Measurements from ENCODE around the gene ATP1A1. TPM values are rescaled to one million over a fixed set of nuclear protein-coding genes. Genes with fewer than 3 reads are reported as not detected.

ATP1A1 gene
- total RNA-seq, 1 experiment from 2014 or later, result 239 TPM

DNA sequence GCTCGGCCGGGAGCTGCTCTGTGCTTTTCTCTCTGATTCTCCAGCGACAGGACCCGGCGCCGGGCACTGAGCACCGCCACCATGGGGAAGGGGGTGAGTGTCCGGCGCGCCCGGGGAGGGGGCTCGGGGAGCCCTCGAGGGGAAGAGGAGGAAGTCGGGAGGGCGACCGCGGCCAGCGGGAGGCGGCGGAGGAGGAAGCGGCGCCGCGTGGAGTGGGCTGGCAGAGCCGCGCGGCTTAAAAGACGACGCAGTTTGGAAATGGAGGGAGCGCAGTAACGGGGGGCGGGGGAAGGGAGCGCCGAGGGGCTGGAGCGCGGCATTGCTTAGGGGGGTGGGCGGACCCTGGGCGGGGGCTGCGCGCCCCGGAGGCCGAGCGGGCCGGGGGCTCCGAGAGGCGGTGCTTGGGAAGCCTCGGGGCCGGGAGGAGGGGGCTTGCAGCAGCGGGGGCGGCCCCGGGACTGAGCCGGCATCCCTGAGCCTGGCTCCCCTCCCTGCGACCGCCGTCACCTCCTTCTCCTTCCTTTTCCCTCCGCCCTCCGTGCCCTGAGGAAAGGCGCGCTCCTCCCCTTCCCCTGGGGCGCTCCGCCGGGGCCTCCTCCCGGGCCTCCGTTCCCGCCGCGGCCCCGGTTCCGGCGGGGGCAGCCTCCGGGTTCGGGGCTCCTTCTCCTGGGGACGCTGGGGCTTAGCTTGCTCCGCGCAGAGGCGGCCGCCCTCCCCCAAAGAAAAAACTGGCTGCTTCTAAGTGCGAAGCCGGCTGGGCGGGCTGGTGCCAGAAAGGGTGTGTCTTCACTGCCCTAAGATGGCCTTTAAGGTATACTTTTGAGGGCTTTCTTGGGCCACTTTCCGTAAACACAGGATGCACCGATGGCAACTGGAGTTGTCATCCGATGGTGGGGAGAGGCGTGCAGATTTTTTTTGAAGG is 648 bp downstream of the ATP1A1 start:
- Histone ChIP-seq H3K56ac (ENCODE audit: insufficient read length, low read depth, low read length) (no peak overlapping the region), H3K79me2 (ENCODE audit: insufficient read depth, low read length) (peaks cover 36% of the 10 kb centered on the region; the same call in 1 of the 2 replicates), H4K8ac (replicated peaks; ENCODE audit: insufficient read length, low read depth, low read length) (no peak overlapping the region), H2BK120ac (ENCODE audit: low read depth, low read length, poor library complexity, severe bottlenecking) (peak overlapping the region; percentile 39), H2AK5ac (ENCODE audit: insufficient read length, low read length) (no peak overlapping the region), H3K23me2 (ENCODE audit: insufficient read length, low read depth, low read length, poor library complexity, severe bottlenecking) (peaks cover 17% of the 10 kb centered on the region), H3K27ac (ENCODE audit: insufficient read length, low read depth, low read length) (no peak overlapping the region), H2BK15ac (ENCODE audit: low read depth, low read length) (no peak overlapping the region), H3K27me3 (ENCODE audit: insufficient read depth, low read length) (no peaks in the 10 kb centered on the region), H3K79me1 (ENCODE audit: insufficient read depth, low read depth, low read length, poor library complexity, severe bottlenecking) (no peaks in the 10 kb centered on the region), H3K9me3 (ENCODE audit: control insufficient read depth, low read depth, low read length) (no peaks in the 10 kb centered on the region), H3T11ph (ENCODE audit: low read length) (no peak overlapping the region), H4K20me1 (ENCODE audit: control insufficient read depth, insufficient read depth, insufficient read length) (no peaks in the 10 kb centered on the region), H2BK5ac (ENCODE audit: insufficient read length, low read length) (no peak overlapping the region), H3K23ac (ENCODE audit: insufficient read length, low read depth, low read length) (no peak overlapping the region), H3K18ac (ENCODE audit: insufficient read length, low read depth, low read length) (peak overlapping the region; percentile 93), H3K9ac (ENCODE audit: extremely low read depth, insufficient read length, low read length) (peak overlapping the region; percentile 63), H3K14ac (ENCODE audit: insufficient read depth, low read length) (peak overlapping the region; percentile 93), H3K4me1 (ENCODE audit: insufficient read depth, low read length) (peaks cover 5% of the 10 kb centered on the region; the same call in 1 of the 2 replicates), H3K4ac (ENCODE audit: low read depth, low read length) (no peak overlapping the region), H2BK20ac (ENCODE audit: low read depth, low read length, poor library complexity, severe bottlenecking) (no peak overlapping the region), H4K5ac (ENCODE audit: insufficient read length, low read depth, low read length) (no peak overlapping the region), H4K91ac (ENCODE audit: insufficient read length, low read depth, low read length) (no peak overlapping the region), H2AFZ (ENCODE audit: low read length) (no peak overlapping the region), H2BK12ac (ENCODE audit: insufficient read length, low read depth, low read length) (no peak overlapping the region), H3K4me2 (ENCODE audit: insufficient read depth, insufficient read length, low read length) (peak overlapping the region; percentile 86)
- Mint-ChIP-seq H3K9me3 (no peaks in the 10 kb centered on the region), H3K27ac (peak overlapping the region; percentile 87 to 93 (median 90); a peak in 5 of 7 replicates), H3K4me3 (peak overlapping the region; percentile 88 to 95), H3K36me3 (ENCODE audit: insufficient read depth in 1 of 3, low read depth in 3 of 3) (peaks cover 0 to 4% (median 0%) of the 10 kb centered on the region in 3 experiments; a peak in 1 of 7 replicates), H3K27me3 (ENCODE audit: low read depth) (peaks cover 18% of the 10 kb centered on the region), H3K4me1 (peaks cover 52 to 58% of the 10 kb centered on the region in 2 experiments)
- no peak for TF ChIP-seq CTCF (conservative IDR thresholded peaks at IDR 0.05)
- DNase-seq, result peak; percentile 60
- WGBS (ENCODE audit: extremely low coverage, insufficient read length, low lambda C conversion rate), result no CpG with 5 or more reads among the region's 84 CpGs

All from H9 (cell line).